IMR-90 (cell line): Measurements from ENCODE around the gene PGM2.

ENCODE experiments used
- CEBPB ChIP-seq: IDR thresholded peaks from 2 replicates; pipeline ENCODE4 v1.6.1; 2012; ENCODE audit warnings: low read depth, low read length, improper control_type of control experiment
- CHD1 ChIP-seq: IDR thresholded peaks from 2 replicates; pipeline ENCODE4 v1.6.1; 2012; ENCODE audit warnings: low read depth, low read length, improper control_type of control experiment
- MAZ ChIP-seq: IDR thresholded peaks from 2 replicates; pipeline ENCODE4 v1.6.1; 2012; ENCODE audit warnings: low read depth, mild to moderate bottlenecking, low read length, improper control_type of control experiment, moderate library complexity, borderline replicate concordance
- POLR2A ChIP-seq: IDR thresholded peaks from 2 replicates; pipeline ENCODE4 v1.6.1; 2012; ENCODE audit warnings: mild to moderate bottlenecking, low read depth, low read length
- RAD21 ChIP-seq: IDR thresholded peaks from 2 replicates; pipeline ENCODE4 v1.6.1; 2012; ENCODE audit warnings: low read length, improper control_type of control experiment
- RCOR1 ChIP-seq: IDR thresholded peaks from 2 replicates; pipeline ENCODE4 v1.6.1; 2012; ENCODE audit warnings: mild to moderate bottlenecking, low read length, improper control_type of control experiment; ENCODE audit not compliant: insufficient replicate concordance
- RFX5 ChIP-seq: IDR thresholded peaks from 2 replicates; pipeline ENCODE4 v1.8.0; 2012; ENCODE audit warnings: low read depth, mild to moderate bottlenecking, low read length, moderate library complexity
- SMC3 ChIP-seq: fragments of 150-350 bp; IDR thresholded peaks from 2 replicates; pipeline ENCODE4 v1.6.1; 2016; ENCODE audit warnings: low read depth, mild to moderate bottlenecking, antibody characterized with exemption, low read length, moderate library complexity
- TF ChIP-seq, protein P1 (sequence below): conservative IDR thresholded peaks from 2 replicates; pipeline ENCODE4 v1.5.1; 2012; ENCODE audit warnings: mild to moderate bottlenecking, low read depth, low read length, improper control_type of control experiment
- TF ChIP-seq, protein P2 (sequence below): fragments of 150-350 bp; IDR thresholded peaks from 2 replicates; pipeline ENCODE4 v1.6.1; 2016; ENCODE audit warnings: low read depth, mild to moderate bottlenecking, low read length, moderate library complexity, borderline replicate concordance
- TF ChIP-seq, protein P3 (sequence below): fragments of 150-350 bp; IDR thresholded peaks from 2 replicates; pipeline ENCODE4 v1.6.1; 2017; ENCODE audit warnings: mild to moderate bottlenecking, antibody characterized with exemption, low read length, low read depth

DNA sequence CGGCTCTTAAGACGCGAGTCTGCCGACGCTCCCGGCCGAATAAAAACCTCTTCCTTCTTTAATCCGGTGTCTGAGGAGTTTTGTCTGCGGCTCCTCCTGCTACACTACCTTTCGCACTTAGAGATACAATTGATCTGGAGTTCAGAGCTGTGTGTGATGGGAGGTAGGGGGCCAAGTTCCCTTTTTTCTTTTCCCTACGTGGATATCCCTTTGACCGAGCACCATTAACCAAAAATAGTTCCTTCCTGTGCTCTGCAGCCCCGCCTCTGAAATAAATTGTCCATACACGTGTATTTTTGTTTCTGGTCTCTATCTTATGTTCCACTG, 555 bp upstream of the PGM2 start:
- TF ChIP-seq CEBPB (no peak), SMC3 (no peak), RFX5 (no peak), POLR2A (no peak), CHD1 (no peak), RCOR1 (no peak), RAD21 (no peak), MAZ (no peak)
- TF ChIP-seq, protein P1, sequence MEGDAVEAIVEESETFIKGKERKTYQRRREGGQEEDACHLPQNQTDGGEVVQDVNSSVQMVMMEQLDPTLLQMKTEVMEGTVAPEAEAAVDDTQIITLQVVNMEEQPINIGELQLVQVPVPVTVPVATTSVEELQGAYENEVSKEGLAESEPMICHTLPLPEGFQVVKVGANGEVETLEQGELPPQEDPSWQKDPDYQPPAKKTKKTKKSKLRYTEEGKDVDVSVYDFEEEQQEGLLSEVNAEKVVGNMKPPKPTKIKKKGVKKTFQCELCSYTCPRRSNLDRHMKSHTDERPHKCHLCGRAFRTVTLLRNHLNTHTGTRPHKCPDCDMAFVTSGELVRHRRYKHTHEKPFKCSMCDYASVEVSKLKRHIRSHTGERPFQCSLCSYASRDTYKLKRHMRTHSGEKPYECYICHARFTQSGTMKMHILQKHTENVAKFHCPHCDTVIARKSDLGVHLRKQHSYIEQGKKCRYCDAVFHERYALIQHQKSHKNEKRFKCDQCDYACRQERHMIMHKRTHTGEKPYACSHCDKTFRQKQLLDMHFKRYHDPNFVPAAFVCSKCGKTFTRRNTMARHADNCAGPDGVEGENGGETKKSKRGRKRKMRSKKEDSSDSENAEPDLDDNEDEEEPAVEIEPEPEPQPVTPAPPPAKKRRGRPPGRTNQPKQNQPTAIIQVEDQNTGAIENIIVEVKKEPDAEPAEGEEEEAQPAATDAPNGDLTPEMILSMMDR, result no peak
- TF ChIP-seq, protein P2, sequence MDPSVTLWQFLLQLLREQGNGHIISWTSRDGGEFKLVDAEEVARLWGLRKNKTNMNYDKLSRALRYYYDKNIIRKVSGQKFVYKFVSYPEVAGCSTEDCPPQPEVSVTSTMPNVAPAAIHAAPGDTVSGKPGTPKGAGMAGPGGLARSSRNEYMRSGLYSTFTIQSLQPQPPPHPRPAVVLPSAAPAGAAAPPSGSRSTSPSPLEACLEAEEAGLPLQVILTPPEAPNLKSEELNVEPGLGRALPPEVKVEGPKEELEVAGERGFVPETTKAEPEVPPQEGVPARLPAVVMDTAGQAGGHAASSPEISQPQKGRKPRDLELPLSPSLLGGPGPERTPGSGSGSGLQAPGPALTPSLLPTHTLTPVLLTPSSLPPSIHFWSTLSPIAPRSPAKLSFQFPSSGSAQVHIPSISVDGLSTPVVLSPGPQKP, result no peak
- TF ChIP-seq, protein P3, sequence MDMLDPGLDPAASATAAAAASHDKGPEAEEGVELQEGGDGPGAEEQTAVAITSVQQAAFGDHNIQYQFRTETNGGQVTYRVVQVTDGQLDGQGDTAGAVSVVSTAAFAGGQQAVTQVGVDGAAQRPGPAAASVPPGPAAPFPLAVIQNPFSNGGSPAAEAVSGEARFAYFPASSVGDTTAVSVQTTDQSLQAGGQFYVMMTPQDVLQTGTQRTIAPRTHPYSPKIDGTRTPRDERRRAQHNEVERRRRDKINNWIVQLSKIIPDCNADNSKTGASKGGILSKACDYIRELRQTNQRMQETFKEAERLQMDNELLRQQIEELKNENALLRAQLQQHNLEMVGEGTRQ, result no peak
